NCI-H460 (cell line): ENCODE data around the gene BMI1. TPM values are rescaled to one million over a fixed set of nuclear protein-coding genes. Genes with fewer than 3 reads are reported as not detected.
"Not testable (repeated sequence)": the region's sequence is repeated elsewhere in the genome, so short reads cannot be mapped to it uniquely, and the experiment has no call there.

Experiments used
- DNase-seq: peaks from one replicate; pipeline ENCODE4 v3.0.0-alpha.2; 2016; ENCODE audit warnings: low read depth; ENCODE audit errors: extremely low read depth
- total RNA-seq: library from RNA; depleted of rRNA; stranded (reverse); fragments of >200 nt; shearing (Covaris generic); gene quantifications from 2 replicates; pipeline ENCODE4 v1.2.3, GENCODE V29; 2014

Gene BMI1
- total RNA-seq, 1 experiment from 2014 or later = 44.4 TPM

GRCh38 chr10:22338185-22338900, 17.4 kb downstream of the BMI1 start:
- DNase-seq = no peak

GRCh38 chr10:22338931-22339330, 18.0 kb downstream of the BMI1 start:
- DNase-seq = no peak

GRCh38 chr10:22339761-22340328, 18.9 kb downstream of the BMI1 start:
- DNase-seq = no peak

DNA sequence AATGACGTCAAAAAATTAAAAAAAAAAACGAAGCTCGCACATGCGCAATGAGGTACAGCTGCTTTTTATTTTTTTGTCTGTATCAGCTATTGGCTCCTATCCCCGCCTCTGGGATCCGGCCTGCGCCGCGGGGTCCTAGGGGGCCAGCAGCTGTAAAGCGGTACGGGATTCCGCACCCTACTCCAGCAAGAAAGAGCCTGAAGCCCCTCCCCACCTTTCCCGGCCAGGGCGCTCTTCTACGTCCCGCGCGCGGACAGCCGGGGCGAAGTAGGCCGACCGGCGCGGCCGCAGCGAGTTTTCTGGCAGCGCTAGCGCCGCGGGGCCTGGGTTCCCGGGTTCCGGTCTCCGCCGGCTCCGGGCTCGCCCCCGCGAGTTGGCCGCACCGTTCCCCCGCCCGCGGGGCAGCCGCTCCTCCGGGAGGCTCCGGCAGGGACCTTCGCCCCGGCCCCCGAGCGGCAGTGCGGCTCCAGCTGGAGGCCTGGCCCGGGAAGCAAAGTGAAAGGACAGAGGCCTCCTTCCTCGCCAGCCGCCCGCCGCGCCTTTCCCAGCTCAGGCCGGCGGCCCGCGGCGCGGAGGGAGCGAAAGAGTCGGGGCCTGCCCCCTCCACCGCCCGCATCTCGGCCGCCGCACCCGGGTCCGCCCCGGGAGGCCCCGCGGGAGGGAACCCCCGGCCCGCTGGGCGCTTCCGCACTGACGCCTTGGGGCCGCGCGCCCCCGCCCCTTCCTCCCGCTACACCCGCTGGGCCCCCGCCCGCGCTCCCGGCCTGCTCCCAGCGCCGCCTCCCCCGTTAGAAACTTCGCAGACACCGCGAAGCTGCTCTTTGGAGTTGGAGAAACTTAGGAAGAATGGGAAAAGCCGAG, 19.7 kb downstream of the BMI1 start:
- peak; percentile 64 for DNase-seq

DNA sequence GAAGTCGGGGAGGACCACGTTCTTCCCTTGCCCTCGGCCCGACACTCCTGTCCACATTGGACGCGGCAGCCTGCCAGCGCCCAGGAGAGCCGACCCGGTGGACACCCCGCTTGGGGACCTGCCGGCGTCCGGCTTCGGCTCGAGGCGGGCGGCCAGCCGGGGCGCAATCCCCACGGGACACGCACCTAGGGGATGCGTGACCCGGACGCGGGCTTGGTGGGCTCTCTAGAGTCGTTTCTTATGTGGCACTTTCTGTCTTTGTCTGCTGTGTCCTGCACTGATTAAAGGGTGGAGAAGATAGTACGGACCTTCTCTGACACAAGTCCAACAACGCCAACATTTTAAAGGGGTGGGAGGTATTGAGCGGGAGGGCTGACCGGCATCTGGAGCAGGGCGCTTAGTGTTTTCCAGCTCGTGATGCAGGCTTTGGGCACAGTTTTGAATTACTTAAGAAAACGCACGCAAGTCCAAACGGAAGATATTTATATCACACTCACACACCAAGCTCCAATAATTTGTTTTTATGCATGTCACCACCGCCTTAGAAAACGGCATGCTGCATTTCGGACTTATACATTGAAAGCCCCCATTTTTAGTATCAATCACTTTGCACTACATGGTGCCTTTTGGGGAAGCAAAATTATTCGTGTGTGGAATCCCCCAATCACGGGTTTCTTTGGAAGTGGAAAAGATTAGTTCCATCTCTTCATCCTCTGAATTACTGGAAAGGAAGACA, 20.5 kb downstream of the BMI1 start:
- DNase-seq = no peak

DNA sequence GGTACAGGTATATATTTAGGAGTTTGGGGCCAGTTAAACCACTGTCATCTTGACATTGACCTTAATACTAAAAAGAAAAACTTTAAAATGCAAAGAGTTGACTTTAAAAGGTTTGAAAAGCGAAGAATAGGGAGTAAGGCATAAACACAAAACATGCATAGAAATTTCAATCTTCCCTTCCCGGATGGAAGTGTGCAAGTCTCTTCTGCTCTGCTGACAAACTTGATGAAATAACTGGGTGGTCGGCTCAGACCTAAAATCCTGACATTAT, 21.0 kb downstream of the BMI1 start:
- DNase-seq = no peak

DNA sequence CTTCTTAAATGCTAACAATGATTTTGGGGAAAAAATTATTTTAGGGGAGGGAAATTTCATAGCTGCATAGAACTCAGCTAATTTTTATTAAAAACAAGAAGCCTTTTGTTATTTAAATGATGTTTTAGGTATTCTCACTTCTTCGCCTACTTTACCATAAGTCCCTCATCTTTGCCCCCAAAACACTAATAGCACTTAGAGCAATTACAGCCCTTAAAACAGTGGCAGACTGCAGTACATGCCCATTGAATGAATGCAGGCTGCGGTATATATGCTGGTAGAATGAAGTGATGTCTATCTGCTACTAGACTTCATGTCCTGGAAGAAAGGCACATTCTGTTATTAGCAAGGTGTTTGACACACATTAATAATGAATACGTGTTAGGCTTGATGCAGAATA, 21.5 kb downstream of the BMI1 start:
- no peak for DNase-seq

DNA sequence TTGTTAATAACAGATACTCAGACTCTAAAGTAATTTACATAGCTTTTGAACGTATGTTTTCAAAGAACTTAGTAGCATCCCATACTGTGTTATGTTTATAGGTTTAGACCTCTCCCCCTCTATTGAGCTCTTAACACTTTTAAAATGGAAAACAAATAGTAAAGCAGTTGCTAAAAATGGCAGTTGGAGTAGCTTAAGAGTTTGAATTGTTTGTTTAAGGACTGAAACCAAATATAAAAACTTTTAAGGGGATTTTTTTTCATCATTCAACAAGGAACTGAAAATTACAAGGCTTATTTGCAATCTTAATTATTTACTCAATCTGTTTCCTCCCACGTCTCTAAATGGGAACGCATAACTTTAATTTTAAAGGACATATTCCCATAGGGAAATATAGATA, 22.8 kb downstream of the BMI1 start:
- DNase-seq = no peak

DNA sequence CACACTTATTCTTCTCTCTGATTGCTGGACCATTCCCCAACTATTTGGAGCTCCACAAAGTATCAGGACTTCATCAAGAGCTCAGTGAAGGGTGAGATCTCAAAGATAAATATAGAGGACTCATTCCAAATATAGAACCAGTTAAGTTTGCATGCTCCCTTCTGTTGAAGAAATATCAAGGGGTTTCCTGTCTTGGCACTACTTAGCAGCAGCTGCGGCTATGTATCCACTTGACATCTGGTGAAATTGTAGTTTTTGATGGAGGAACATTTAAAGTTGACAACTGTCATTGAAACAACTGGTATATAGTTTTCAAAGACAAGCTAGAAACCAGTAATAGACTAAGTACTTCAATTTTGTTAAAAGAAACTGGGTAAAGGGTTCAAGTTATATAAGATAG, 23.4 kb downstream of the BMI1 start:
- no peak for DNase-seq

- no peak for DNase-seq
These were observed 23.9 kb downstream of the BMI1 start for GRCh38 chr10:22344781-22345300.

DNA sequence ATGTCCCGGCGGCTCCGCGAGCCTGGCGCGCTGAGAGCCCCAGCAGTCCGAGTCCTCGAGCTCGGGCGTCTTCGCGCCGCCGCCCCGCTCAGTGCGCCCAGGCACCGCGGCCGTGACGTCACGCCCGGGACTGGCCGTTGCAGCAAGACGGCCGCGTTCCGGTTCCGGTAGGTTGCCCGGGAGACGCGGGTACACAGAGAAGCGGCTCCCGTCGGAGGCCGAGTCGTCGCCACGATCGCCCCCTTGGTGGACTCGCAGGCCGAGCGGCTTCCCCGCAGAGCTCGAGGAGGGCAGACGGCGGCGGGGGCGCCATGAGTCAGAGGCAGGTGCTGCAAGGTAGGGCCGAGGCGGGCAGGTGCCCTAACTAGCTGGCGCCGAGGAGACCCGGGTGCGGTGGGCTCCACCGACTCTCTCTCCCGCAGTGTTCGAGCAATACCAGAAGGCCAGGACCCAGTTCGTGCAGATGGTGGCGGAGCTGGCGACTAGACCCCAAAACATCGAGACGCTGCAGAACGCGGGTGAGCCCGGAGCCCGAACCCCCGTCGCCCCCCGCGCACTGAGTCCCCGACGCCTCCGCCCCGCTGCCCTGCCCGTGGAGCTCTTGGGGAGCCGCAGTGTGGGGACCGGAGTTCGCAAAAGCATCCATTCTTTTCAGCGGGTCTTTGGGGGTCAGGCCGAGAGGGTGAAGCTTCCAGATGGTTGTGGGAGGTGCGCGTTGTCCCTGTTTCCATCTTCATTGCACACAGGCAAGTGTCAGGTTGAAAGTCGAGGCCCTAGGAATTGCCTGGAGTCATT, 24.6 kb downstream of the BMI1 start, which contains the start of gene SPAG6:
TSS of gene SPAG6 (plus strand) at position 196 of the 795 bp plus-strand sequence. CDS start at position 312, 116 bp downstream.
- DNase-seq = no peak

DNA sequence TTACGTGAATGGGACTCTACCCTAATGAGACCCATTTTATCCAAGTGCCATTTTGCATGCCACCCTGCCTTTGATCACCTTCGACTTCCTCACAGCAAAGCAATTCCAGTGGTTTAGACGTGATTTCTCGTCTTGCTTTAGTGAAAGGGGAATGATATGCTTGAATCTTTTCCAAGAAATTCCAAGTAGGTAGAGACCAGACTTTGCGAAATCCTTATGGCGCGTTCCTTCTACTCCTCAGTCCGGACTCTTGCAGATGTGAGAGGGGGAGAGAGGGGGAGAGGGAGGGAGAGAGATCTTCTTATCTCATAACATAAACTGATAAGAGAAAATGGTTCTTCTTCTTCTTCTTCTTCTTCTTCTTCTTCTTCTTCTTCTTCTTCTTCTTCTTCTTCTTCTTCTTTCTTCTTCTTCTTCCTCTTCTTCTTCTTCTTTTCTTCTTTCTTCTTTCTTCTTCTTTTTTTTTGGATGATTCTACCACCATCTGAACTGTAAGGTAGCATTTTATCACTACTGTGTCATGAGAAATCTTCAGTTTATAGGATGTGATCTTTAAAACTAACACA, 25.3 kb downstream of the BMI1 start:
- DNase-seq = no peak

DNA sequence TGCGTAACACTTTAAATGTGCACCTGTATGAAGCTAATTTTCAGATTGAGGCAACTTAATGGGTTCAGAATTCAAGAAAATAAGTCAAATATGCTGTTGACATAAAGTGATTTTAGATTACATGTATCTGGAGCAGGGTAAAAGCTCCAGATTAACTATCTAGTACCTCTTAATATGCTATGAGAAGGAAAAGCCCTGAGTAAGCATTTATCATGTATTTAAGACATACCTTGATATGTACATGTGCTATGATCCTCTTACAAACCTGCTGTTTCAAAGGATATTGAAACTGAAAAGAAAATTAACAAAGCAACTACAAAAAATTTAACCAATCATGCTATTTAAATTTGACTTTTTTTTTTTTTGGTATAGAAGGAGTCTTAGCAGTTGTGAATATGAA, 28.9 kb downstream of the BMI1 start:
- DNase-seq = no peak

DNA sequence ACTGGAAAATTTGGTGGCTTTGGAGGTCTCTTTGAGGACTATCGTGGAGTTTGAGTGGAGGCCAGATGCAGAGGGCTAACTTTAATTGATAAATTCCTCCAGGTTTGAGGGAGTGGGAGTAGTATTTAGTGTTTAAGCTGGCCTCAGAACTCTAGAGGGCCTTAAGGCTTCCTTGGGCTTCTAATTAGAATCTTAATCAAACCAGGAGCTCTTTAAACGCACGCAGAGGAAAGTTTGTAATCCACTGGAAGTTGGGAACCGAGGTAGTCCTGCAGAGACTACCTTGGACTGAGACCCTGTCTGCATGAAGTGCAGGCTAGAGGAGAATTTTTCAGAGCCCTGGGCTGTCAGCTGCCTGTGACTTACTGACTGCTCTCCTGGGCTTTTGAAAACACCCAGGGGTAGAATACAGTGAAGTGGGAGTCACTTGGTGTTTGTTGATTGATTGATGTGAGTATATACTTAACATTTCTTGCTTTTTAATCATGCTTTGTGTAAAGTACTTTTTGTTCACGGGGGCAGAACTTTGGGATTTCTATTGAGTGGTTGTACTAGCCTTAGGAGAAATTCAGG, 30.3 kb downstream of the BMI1 start:
- no peak for DNase-seq

DNA sequence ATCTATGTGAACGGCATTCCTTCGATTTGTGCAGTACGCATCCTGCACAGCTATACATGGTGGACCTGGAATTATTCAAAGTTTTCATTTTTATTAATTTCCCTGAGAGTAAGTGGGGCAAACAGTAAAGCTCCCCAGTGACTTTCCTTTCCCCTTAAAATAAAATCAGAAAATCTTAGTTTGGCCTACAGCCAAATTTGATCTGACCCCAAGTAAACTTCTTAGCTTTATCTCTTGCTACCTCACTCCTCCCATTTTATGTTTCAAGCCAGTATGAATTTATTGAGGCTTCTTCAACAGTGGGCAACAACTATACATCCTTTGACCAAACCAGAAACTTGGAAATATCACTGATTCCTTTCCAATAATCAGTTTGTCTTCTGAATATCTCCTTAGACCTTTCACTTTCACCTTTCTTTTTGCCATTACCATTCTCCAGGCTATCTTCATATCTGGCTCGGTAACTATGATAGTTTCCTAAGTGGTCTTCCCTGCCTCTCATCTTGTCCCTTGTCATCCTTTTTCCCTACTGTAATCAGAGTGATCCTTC, 35.5 kb downstream of the BMI1 start:
- no peak for DNase-seq

DNA sequence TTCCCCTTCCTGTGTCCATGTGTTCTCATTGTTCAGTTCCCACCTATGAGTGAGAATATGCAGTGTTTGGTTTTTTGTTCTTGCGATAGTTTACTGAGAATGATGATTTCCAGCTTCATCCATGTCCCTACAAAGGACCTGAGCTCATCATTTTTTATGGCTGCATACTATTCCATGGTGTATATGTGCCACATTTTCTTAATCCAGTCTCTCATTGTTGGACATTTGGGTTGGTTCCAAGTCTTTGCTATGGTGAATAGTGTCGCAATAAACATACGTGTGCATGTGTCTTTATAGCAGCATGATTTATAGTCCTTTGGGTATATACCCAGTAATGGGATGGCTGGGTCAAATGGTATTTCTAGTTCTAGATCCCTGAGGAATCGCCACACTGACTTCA, 36.9 kb downstream of the BMI1 start:
- DNase-seq = not testable (repeated sequence)

DNA sequence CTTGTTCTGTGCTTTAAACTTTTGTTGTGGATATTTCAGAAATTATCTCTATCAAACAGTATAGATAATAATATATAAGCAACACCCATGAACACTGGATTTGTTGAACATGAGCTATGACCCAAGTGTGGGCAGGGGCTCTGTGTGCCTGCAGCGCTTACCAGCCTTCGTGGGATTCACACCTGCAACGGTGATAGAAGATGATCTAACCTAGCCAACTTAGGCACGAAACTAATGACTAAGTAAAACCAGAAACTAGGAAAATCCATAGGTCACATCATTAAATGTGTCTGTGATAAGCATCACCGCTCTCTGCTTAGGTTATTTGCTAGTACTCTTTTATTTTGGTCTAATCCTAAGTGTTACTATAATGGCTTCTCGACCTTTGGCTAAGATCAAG, 42.4 kb downstream of the BMI1 start:
- no peak for DNase-seq

- DNase-seq = no peak
These were observed 43.7 kb downstream of the BMI1 start for GRCh38 chr10:22364407-22365140.
